Measurements from ENCODE around the gene SLC9A3. TPM values are rescaled to one million over a fixed set of nuclear protein-coding genes. Genes with fewer than 3 reads are reported as not detected.

Gene SLC9A3
- total RNA-seq, 2 donors from 2014 or later, result 4.3 to 5.3 TPM

- H3K4me1 ChIP-seq (replicated peaks), result no peaks in the 10 kb centered on the region
- TF ChIP-seq POLR2AphosphoS5 (IDR thresholded peaks at IDR 0.05) (no peak), CTCF (IDR thresholded peaks at IDR 0.05) (no peak), POLR2A (IDR thresholded peaks at IDR 0.05) (no peak)
- intact Hi-C loops (cut with DNase I), result no loop called here
- H3K9me3 ChIP-seq, result no peaks in the 10 kb centered on the region
- no peak overlapping the region for H3K27ac ChIP-seq
- no peak for DNase-seq (ENCODE audit: low spot score)
- WGBS, result 74% methylated on average over 11 of the region's 11 CpGs
- H3K36me3 ChIP-seq, result no peaks in the 10 kb centered on the region
- no peak overlapping the region for H3K4me3 ChIP-seq
- no peaks in the 10 kb centered on the region for H3K27me3 ChIP-seq (replicated peaks; ENCODE audit: insufficient read depth)
Observed at GRCh38 chr5:424301-425110, 99.7 kb downstream of the SLC9A3 start.

GRCh38 chr5:423626-424261, 100.5 kb downstream of the SLC9A3 start:
- 80% methylated on average over 24 of the region's 24 CpGs for WGBS
- intact Hi-C loops (cut with DNase I), result no loop called here
- Histone ChIP-seq H3K9me3 (no peaks in the 10 kb centered on the region), H3K27me3 (replicated peaks; ENCODE audit: insufficient read depth) (no peaks in the 10 kb centered on the region), H3K4me3 (no peak overlapping the region), H3K27ac (no peak overlapping the region), H3K36me3 (no peaks in the 10 kb centered on the region), H3K4me1 (replicated peaks) (no peaks in the 10 kb centered on the region)
- DNase-seq (ENCODE audit: low spot score), result no peak
- TF ChIP-seq CTCF (IDR thresholded peaks at IDR 0.05), result no peak

GRCh38 chr5:423233-423565, 101.0 kb downstream of the SLC9A3 start:
- TF ChIP-seq POLR2A (IDR thresholded peaks at IDR 0.05) (no peak), POLR2AphosphoS5 (IDR thresholded peaks at IDR 0.05) (no peak), CTCF (IDR thresholded peaks at IDR 0.05) (no peak)
- Histone ChIP-seq H3K27ac (no peak overlapping the region), H3K36me3 (no peaks in the 10 kb centered on the region), H3K27me3 (replicated peaks; ENCODE audit: insufficient read depth) (no peaks in the 10 kb centered on the region), H3K4me1 (replicated peaks) (no peaks in the 10 kb centered on the region), H3K9me3 (no peaks in the 10 kb centered on the region), H3K4me3 (no peak overlapping the region)
- no peak for DNase-seq (ENCODE audit: low spot score)
- intact Hi-C loops (cut with DNase I), result no loop called here
- WGBS, result 88% methylated on average over 9 of the region's 9 CpGs

- no peak for DNase-seq (ENCODE audit: low spot score)
- Histone ChIP-seq H3K27me3 (replicated peaks; ENCODE audit: insufficient read depth) (no peaks in the 10 kb centered on the region), H3K4me1 (replicated peaks) (no peaks in the 10 kb centered on the region), H3K9me3 (no peaks in the 10 kb centered on the region), H3K27ac (no peak overlapping the region), H3K4me3 (no peak overlapping the region), H3K36me3 (no peaks in the 10 kb centered on the region)
- intact Hi-C loops (cut with DNase I), result no loop called here
- 82% methylated on average over 32 of the region's 32 CpGs for WGBS
- TF ChIP-seq POLR2AphosphoS5 (IDR thresholded peaks at IDR 0.05), result no peak
- TF ChIP-seq POLR2A (IDR thresholded peaks at IDR 0.05), result no peak
- TF ChIP-seq CTCF (IDR thresholded peaks at IDR 0.05), result no peak
Observed at GRCh38 chr5:422323-423232, 101.7 kb downstream of the SLC9A3 start.

All from prostate gland (tissue), 2 donors.